Measurements from ENCODE around the gene CDC42SE2. TPM values are rescaled to one million over a fixed set of nuclear protein-coding genes. Genes with fewer than 3 reads are reported as not detected.

Gene CDC42SE2
- total RNA-seq, 1 experiment from 2014 or later = 22.5 TPM

DNA sequence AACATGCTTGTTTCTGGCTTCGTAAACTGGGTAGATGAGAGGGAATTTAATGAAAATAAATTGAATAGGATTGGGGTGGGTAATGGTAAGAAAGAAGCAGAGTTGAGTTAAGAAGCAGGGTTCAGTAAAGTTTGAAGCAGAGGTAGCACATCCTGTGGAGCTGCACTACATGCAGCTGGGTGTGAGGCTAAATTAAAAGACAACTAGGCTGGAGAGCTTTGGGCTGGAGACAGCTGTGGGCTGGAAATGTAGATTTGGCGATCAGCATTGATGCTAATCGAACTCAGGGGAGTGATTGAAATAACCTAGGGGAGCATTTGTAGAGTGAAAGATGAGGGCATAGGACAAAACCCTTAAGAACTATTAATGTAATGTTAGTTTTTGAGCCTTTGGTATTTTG is 35.6 kb downstream of the CDC42SE2 start:
- TF ChIP-seq, protein P1, sequence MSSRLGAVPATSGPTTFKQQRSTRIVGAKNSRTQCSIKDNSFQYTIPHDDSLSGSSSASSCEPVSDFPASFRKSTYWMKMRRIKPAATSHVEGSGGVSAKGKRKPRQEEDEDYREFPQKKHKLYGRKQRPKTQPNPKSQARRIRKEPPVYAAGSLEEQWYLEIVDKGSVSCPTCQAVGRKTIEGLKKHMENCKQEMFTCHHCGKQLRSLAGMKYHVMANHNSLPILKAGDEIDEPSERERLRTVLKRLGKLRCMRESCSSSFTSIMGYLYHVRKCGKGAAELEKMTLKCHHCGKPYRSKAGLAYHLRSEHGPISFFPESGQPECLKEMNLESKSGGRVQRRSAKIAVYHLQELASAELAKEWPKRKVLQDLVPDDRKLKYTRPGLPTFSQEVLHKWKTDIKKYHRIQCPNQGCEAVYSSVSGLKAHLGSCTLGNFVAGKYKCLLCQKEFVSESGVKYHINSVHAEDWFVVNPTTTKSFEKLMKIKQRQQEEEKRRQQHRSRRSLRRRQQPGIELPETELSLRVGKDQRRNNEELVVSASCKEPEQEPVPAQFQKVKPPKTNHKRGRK (CRISPR knock-in tag; IDR thresholded peaks at IDR 0.05; ENCODE audit: borderline replicate concordance) = no peak
- TF ChIP-seq, protein P2, sequence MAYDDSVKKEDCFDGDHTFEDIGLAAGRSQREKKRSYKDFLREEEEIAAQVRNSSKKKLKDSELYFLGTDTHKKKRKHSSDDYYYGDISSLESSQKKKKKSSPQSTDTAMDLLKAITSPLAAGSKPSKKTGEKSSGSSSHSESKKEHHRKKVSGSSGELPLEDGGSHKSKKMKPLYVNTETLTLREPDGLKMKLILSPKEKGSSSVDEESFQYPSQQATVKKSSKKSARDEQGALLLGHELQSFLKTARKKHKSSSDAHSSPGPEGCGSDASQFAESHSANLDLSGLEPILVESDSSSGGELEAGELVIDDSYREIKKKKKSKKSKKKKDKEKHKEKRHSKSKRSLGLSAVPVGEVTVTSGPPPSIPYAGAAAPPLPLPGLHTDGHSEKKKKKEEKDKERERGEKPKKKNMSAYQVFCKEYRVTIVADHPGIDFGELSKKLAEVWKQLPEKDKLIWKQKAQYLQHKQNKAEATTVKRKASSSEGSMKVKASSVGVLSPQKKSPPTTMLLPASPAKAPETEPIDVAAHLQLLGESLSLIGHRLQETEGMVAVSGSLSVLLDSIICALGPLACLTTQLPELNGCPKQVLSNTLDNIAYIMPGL (CRISPR knock-in tag; IDR thresholded peaks at IDR 0.05) = no peak
- TF ChIP-seq IRF2 (CRISPR knock-in tag; IDR thresholded peaks at IDR 0.05; ENCODE audit: borderline replicate concordance, low read depth) = no peak
- no peak for TF ChIP-seq SOX15 (CRISPR knock-in tag; IDR thresholded peaks at IDR 0.05)
- TF ChIP-seq CREM (CRISPR knock-in tag; IDR thresholded peaks at IDR 0.05) = no peak
- TF ChIP-seq, protein P3, sequence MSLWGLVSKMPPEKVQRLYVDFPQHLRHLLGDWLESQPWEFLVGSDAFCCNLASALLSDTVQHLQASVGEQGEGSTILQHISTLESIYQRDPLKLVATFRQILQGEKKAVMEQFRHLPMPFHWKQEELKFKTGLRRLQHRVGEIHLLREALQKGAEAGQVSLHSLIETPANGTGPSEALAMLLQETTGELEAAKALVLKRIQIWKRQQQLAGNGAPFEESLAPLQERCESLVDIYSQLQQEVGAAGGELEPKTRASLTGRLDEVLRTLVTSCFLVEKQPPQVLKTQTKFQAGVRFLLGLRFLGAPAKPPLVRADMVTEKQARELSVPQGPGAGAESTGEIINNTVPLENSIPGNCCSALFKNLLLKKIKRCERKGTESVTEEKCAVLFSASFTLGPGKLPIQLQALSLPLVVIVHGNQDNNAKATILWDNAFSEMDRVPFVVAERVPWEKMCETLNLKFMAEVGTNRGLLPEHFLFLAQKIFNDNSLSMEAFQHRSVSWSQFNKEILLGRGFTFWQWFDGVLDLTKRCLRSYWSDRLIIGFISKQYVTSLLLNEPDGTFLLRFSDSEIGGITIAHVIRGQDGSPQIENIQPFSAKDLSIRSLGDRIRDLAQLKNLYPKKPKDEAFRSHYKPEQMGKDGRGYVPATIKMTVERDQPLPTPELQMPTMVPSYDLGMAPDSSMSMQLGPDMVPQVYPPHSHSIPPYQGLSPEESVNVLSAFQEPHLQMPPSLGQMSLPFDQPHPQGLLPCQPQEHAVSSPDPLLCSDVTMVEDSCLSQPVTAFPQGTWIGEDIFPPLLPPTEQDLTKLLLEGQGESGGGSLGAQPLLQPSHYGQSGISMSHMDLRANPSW (CRISPR knock-in tag; conservative IDR thresholded peaks at IDR 0.05; ENCODE audit: low read depth) = no peak
- no peak for TF ChIP-seq GTF2I (CRISPR knock-in tag; conservative IDR thresholded peaks at IDR 0.05)
- TF ChIP-seq NFATC4 (CRISPR knock-in tag; IDR thresholded peaks at IDR 0.05) = no peak
- TF ChIP-seq ZBTB21 (CRISPR knock-in tag; IDR thresholded peaks at IDR 0.05; ENCODE audit: borderline replicate concordance) = no peak
- no peak for TF ChIP-seq ZNF423 (CRISPR knock-in tag; IDR thresholded peaks at IDR 0.05)
- TF ChIP-seq, protein P4, sequence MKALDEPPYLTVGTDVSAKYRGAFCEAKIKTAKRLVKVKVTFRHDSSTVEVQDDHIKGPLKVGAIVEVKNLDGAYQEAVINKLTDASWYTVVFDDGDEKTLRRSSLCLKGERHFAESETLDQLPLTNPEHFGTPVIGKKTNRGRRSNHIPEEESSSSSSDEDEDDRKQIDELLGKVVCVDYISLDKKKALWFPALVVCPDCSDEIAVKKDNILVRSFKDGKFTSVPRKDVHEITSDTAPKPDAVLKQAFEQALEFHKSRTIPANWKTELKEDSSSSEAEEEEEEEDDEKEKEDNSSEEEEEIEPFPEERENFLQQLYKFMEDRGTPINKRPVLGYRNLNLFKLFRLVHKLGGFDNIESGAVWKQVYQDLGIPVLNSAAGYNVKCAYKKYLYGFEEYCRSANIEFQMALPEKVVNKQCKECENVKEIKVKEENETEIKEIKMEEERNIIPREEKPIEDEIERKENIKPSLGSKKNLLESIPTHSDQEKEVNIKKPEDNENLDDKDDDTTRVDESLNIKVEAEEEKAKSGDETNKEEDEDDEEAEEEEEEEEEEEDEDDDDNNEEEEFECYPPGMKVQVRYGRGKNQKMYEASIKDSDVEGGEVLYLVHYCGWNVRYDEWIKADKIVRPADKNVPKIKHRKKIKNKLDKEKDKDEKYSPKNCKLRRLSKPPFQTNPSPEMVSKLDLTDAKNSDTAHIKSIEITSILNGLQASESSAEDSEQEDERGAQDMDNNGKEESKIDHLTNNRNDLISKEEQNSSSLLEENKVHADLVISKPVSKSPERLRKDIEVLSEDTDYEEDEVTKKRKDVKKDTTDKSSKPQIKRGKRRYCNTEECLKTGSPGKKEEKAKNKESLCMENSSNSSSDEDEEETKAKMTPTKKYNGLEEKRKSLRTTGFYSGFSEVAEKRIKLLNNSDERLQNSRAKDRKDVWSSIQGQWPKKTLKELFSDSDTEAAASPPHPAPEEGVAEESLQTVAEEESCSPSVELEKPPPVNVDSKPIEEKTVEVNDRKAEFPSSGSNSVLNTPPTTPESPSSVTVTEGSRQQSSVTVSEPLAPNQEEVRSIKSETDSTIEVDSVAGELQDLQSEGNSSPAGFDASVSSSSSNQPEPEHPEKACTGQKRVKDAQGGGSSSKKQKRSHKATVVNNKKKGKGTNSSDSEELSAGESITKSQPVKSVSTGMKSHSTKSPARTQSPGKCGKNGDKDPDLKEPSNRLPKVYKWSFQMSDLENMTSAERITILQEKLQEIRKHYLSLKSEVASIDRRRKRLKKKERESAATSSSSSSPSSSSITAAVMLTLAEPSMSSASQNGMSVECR (CRISPR knock-in tag; IDR thresholded peaks at IDR 0.05; ENCODE audit: borderline replicate concordance) = no peak
- TF ChIP-seq, protein P5, sequence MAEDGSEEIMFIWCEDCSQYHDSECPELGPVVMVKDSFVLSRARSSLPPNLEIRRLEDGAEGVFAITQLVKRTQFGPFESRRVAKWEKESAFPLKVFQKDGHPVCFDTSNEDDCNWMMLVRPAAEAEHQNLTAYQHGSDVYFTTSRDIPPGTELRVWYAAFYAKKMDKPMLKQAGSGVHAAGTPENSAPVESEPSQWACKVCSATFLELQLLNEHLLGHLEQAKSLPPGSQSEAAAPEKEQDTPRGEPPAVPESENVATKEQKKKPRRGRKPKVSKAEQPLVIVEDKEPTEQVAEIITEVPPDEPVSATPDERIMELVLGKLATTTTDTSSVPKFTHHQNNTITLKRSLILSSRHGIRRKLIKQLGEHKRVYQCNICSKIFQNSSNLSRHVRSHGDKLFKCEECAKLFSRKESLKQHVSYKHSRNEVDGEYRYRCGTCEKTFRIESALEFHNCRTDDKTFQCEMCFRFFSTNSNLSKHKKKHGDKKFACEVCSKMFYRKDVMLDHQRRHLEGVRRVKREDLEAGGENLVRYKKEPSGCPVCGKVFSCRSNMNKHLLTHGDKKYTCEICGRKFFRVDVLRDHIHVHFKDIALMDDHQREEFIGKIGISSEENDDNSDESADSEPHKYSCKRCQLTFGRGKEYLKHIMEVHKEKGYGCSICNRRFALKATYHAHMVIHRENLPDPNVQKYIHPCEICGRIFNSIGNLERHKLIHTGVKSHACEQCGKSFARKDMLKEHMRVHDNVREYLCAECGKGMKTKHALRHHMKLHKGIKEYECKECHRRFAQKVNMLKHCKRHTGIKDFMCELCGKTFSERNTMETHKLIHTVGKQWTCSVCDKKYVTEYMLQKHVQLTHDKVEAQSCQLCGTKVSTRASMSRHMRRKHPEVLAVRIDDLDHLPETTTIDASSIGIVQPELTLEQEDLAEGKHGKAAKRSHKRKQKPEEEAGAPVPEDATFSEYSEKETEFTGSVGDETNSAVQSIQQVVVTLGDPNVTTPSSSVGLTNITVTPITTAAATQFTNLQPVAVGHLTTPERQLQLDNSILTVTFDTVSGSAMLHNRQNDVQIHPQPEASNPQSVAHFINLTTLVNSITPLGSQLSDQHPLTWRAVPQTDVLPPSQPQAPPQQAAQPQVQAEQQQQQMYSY (CRISPR knock-in tag; IDR thresholded peaks at IDR 0.05) = no peak
- TF ChIP-seq, protein P6, sequence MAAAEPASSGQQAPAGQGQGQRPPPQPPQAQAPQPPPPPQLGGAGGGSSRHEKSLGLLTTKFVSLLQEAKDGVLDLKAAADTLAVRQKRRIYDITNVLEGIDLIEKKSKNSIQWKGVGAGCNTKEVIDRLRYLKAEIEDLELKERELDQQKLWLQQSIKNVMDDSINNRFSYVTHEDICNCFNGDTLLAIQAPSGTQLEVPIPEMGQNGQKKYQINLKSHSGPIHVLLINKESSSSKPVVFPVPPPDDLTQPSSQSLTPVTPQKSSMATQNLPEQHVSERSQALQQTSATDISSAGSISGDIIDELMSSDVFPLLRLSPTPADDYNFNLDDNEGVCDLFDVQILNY (CRISPR knock-in tag; IDR thresholded peaks at IDR 0.05) = no peak
- DNase-seq (ENCODE audit: low spot score) (no peak), ATAC-seq (no peak; the same call in 1 of the 2 replicates)
- no peaks in the 10 kb centered on the region for H3K36me3 Mint-ChIP-seq
- peak overlapping the region; percentile 0; the same call in 1 of the 2 replicates for H3K27ac Mint-ChIP-seq
- ChIA-PET POLR2A (no interaction called here), CTCF (no interaction called here)
- H3K4me3 Mint-ChIP-seq = no peak overlapping the region
- H3K27me3 Mint-ChIP-seq (ENCODE audit: low read depth) = no peaks in the 10 kb centered on the region
- peaks cover 11% of the 10 kb centered on the region for H3K4me1 Mint-ChIP-seq
- peaks cover 4% of the 10 kb centered on the region; the same call in 1 of the 2 replicates for H3K9me3 Mint-ChIP-seq
